H1 (cell line): ENCODE measurements around the gene GRAMD2A. TPM values are rescaled to one million over a fixed set of nuclear protein-coding genes. Genes with fewer than 3 reads are reported as not detected.

ENCODE experiments used
- BRCA1 ChIP-seq: IDR thresholded peaks from 2 replicates; pipeline ENCODE4 v1.6.1; 2012; ENCODE audit warnings: low read depth, low read length, improper control_type of control experiment
- CBX8 ChIP-seq: fragments of 300-800, 300-1000 bp; sonication (generic); IDR thresholded peaks from 2 replicates; pipeline ENCODE4 v1.7.1; 2016; ENCODE audit warnings: low read depth, low read length, borderline replicate concordance
- CTBP2 ChIP-seq: IDR thresholded peaks from 2 replicates; pipeline ENCODE4 v1.7.0; 2011; ENCODE audit warnings: borderline replicate concordance, mild to moderate bottlenecking, moderate library complexity, mixed read lengths, low read length; ENCODE audit not compliant: insufficient read depth, insufficient read length
- EP300 ChIP-seq, 2 experiments: IDR thresholded peaks; 1 replicate in 1 of 2; 2 replicates in 1 of 2; pipeline ENCODE4 v1.6.1; 2011 to 2012; ENCODE audit warnings: low read depth in 2 of 2, low read length in 2 of 2, mild to moderate bottlenecking in 2 of 2, borderline replicate concordance in 1 of 2, inconsistent platforms in 1 of 2, moderate library complexity in 1 of 2
- EZH2 ChIP-seq: fragments of 200-600 bp; sonication (generic); IDR thresholded peaks from 2 replicates; pipeline ENCODE4 v1.7.1; 2012; ENCODE audit warnings: low read depth, mild to moderate bottlenecking, moderate library complexity, low read length, inconsistent platforms; ENCODE audit not compliant: severe bottlenecking
- KDM1A ChIP-seq: fragments of 200-600, 300-600 bp; sonication (generic); IDR thresholded peaks from 2 replicates; pipeline ENCODE4 v1.7.1; 2016; ENCODE audit warnings: mild to moderate bottlenecking, low read length, borderline replicate concordance
- MAFK ChIP-seq: IDR thresholded peaks from 2 replicates; pipeline ENCODE4 v1.6.1; 2012; ENCODE audit warnings: low read depth, mild to moderate bottlenecking, improper control_type of control experiment, low read length
- RXRA ChIP-seq: IDR thresholded peaks from 2 replicates; pipeline ENCODE4 v1.6.1; 2011; ENCODE audit warnings: low read depth, mild to moderate bottlenecking, low read length, moderate library complexity; ENCODE audit not compliant: insufficient read depth
- SUZ12 ChIP-seq: fragments of 200-600 bp; sonication (generic); IDR thresholded peaks from 2 replicates; pipeline ENCODE4 v1.6.1; 2012; ENCODE audit warnings: mild to moderate bottlenecking, inconsistent platforms, low read length, moderate library complexity, mixed read lengths
- polyA plus RNA-seq, 7 experiments: library from polyadenylated mRNA; depleted of rRNA in 3 of 7; stranded (reverse) in 5 of 7; unstranded in 2 of 7; fragments of >200 nt in 5 of 7; fragments of 200-250 nt in 2 of 7; gene quantifications; 1 replicate in 5 of 7; 2 replicates in 1 of 7; 4 replicates in 1 of 7; pipeline versions ENCODE4 v1.2.1 to v1.2.3, GENCODE V29; 2011 to 2013; ENCODE audit warnings: missing spikeins in 2 of 7, mixed read lengths in 2 of 7
- total RNA-seq: library from RNA; stranded (reverse); fragmentation: NEBNext Ultra II Directional; extraction: Animal tissue kit (Norgen Biotek cat#: 25700); gene quantifications from 2 replicates; pipeline ENCODE4 v1.2.1, GENCODE V29; 2021

Gene GRAMD2A
- total and polyA plus RNA-seq, 2 of the 8 experiments (the other 6 are each of a cell fraction or from before 2014, with no cell fraction given), result 0.57 to 1.5 TPM

- TF ChIP-seq BRCA1, result no peak
- TF ChIP-seq CTBP2, result no peak
- no peak for TF ChIP-seq EZH2
- no peak for TF ChIP-seq KDM1A
- no peak for TF ChIP-seq RXRA
- TF ChIP-seq EP300 (IDR thresholded peaks at IDR 0.05; ENCODE audit: borderline replicate concordance in 1 of 2, low read depth in 2 of 2, low read length in 2 of 2), result no peak
- no peak for TF ChIP-seq CBX8
- TF ChIP-seq MAFK, result no peak
- TF ChIP-seq SUZ12, result no peak
These were observed 29.3 kb downstream of the GRAMD2A start (continued) for GRCh38 chr15:72168131-72168807.
